ENCODE measurements around the gene FEZ2. TPM values are rescaled to one million over a fixed set of nuclear protein-coding genes. Genes with fewer than 3 reads are reported as not detected.
A peak's percentile ranks its signal among the peaks of the same experiment; 100 is the strongest.

FEZ2 gene
- total RNA-seq, 1 donor from 2014 or later, result 54.0 TPM

- peak in 1 of 2 donors; percentile 40 for DNase-seq (ENCODE audit: low read depth in 2 of 2)
These were observed 63.6 kb downstream of the FEZ2 start for GRCh38 chr2:36534275-36534799.

- no peak for DNase-seq (ENCODE audit: low read depth in 2 of 2)
These were observed 67.0 kb downstream of the FEZ2 start for GRCh38 chr2:36530983-36531354.

- no peak for DNase-seq (ENCODE audit: low read depth in 2 of 2)
These were observed 67.6 kb downstream of the FEZ2 start for GRCh38 chr2:36530178-36530982.

- no peak for DNase-seq (ENCODE audit: low read depth in 2 of 2)
These were observed 69.1 kb downstream of the FEZ2 start for GRCh38 chr2:36528766-36529392.

- DNase-seq (ENCODE audit: low read depth in 2 of 2), result no peak
These were observed 69.7 kb downstream of the FEZ2 start for GRCh38 chr2:36528274-36528673.

GRCh38 chr2:36526226-36526625, 71.7 kb downstream of the FEZ2 start:
- DNase-seq (ENCODE audit: low read depth in 2 of 2), result no peak

GRCh38 chr2:36525245-36525644, 72.7 kb downstream of the FEZ2 start:
- DNase-seq (ENCODE audit: low read depth in 2 of 2), result no peak

GRCh38 chr2:36523153-36523552, 74.8 kb downstream of the FEZ2 start:
- no peak for DNase-seq (ENCODE audit: low read depth in 2 of 2)

- no peak for DNase-seq (ENCODE audit: low read depth in 2 of 2)
These were observed 77.5 kb downstream of the FEZ2 start for GRCh38 chr2:36520431-36520830.

- no peak for DNase-seq (ENCODE audit: low read depth in 2 of 2)
These were observed 81.7 kb downstream of the FEZ2 start for GRCh38 chr2:36516136-36516870.

- no peak for DNase-seq (ENCODE audit: low read depth in 2 of 2)
These were observed 82.4 kb downstream of the FEZ2 start for GRCh38 chr2:36515538-36515937.

- DNase-seq (ENCODE audit: low read depth in 2 of 2), result no peak
These were observed 84.3 kb downstream of the FEZ2 start for GRCh38 chr2:36513661-36514060.

GRCh38 chr2:36512705-36513104, 85.3 kb downstream of the FEZ2 start:
- no peak for DNase-seq (ENCODE audit: low read depth in 2 of 2)

- no peak for DNase-seq (ENCODE audit: low read depth in 2 of 2)
These were observed 85.9 kb downstream of the FEZ2 start for GRCh38 chr2:36511858-36512603.

- DNase-seq (ENCODE audit: low read depth in 2 of 2), result no peak
These were observed 88.9 kb downstream of the FEZ2 start for GRCh38 chr2:36509075-36509474.

GRCh38 chr2:36507408-36507812, 90.6 kb downstream of the FEZ2 start:
- peak; percentile 49 to 65 for DNase-seq (ENCODE audit: low read depth in 2 of 2)

Other genes with a start within 250 kb of the FEZ2 start
- gene CRIM1, start 242.4 kb downstream of the FEZ2 start, total RNA-seq, result 375 and 484 TPM in 2 replicates
- 0.26 TPM in 1 of 2 replicates, not detected in the other for gene VIT, start 98.5 kb upstream of the FEZ2 start, total RNA-seq